SIG-M5 treated with dmso at 0.1 percent for 504 hours (cell line): Measurements from ENCODE around the gene ADCY6.
A peak's percentile ranks its signal among the peaks of the same experiment; 100 is the strongest.
"Not testable (repeated sequence)": the region's sequence is repeated elsewhere in the genome, so short reads cannot be mapped to it uniquely, and the experiment has no call there.

Experiments
- DNase-seq: peaks from one replicate; lab custom pipeline; 2025; ENCODE audit not compliant: unreplicated experiment; lab: John Stamatoyannopoulos, UW

ADCY6 gene

DNA sequence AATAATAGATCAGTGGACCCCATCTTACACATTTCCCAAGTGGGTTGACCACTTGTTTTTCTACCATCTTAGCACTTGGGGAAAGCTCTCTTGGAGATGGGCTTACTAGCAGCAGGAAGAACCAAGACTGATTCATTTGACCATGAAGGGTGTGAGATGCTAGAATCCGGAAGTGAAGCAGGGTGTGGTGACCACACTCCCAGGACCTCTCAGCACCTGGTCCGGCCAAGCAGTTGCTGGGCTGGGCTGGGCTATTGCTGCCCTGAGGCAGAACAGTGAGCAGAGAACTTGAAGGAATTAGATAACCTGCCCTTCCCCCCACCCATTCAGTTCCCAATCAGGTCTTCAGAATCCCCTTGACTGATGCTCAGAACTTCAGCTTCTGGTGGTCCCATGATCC, 24.4 kb downstream of the ADCY6 start:
- DNase-seq: no peak

DNA sequence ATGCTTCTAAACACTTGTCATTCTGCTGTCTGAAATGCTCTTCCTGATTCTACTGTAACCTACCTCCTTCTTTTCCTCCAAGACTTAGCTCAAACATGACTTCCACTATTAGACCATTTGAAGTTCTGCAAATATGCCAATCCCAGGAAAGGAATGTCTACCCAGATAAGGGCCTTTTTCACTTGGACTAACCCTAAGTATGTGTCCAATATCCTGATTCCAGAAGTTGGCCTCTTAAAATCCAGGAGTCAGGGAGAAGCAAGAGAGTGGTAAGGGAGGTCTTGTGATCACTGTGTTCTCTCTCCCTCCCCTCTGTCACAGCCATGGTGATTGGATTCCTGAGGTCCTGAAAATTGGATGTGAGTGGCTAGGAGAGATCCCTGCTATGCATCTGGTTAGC, 30.2 kb downstream of the ADCY6 start:
- no peak for DNase-seq

DNA sequence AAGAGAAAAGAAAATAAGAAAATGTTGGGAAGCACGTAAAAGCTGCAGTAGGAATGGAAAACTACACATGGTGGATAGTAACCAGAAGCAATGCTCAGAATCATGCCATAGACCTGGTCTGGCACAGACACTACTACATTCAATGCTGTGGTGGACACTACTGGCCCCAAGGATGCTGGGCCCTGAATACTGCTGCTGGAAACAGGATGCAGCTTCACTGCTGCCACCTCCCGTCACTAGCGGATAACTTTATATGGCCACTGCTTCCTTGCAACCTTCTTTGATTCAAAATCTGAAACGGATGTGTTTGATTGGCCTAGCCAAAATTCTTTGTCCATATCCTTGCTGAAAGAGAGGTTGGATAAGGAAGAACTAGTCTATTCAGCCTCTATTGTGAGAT, 30.7 kb downstream of the ADCY6 start:
- DNase-seq: no peak

GRCh38 chr12:48750769-48751356, 38.0 kb downstream of the ADCY6 start:
- DNase-seq: no peak

GRCh38 chr12:48750215-48750614, 38.7 kb downstream of the ADCY6 start:
- DNase-seq: no peak

DNA sequence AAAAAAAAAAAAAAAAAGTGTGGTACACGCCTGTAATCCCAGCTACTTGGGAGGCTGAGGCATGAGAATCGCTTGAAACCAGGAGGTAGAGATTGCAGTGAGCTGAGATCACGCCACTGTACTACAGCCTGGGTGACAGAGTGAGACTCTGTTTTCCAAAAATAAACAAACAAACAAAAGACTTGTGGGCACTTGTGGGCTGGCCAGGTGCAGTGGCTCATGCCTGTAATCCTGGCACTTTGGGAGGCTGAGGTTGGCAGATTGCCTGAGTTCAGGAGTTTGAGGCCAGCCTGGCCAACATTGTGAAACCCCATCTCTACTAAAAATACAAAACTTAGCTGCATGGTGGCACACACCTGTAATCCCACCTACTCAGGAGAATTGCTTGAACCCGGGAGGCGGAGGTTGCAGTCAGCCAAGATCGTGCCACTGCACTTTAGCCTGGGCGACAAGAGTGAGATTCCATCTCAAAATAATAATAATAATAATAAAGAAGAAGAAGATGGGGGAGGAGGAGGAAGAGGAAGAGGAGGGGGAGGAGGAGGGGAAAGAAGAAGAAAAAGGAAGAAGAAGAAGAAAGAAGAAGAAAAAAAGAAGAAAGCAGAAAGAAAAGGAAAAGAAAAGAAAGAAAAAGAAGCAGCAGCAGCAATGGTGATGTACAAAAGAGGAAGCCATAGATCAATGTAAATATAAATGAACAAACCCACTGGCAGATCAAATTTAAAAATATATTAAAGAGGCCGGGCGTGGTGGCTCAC, 44.5 kb downstream of the ADCY6 start:
- DNase-seq: no peak

- DNase-seq: no peak
Measured at GRCh38 chr12:48739618-48740269, 49.1 kb downstream of the ADCY6 start.

DNA sequence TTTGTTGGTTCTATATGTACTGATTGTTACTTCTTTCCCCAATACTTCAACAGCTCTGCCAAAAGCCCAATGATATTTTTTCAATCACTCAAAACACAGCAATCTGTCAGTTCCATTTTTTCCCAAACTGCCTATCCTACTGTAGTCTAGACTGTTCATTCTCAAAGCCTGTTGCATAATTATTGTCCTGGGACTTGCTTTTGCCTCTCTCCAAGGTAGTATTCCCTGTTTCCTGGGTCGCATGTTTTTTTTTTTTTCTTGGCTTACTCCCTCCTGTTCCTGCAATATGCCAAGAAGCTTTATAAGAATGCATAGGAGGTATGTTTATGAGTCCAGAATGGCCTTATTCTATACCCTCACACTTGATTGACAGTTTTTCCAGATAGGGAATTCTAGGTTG, 52.4 kb downstream of the ADCY6 start:
- DNase-seq: no peak

GRCh38 chr12:48728807-48729206, 60.1 kb downstream of the ADCY6 start:
- no peak for DNase-seq

DNA sequence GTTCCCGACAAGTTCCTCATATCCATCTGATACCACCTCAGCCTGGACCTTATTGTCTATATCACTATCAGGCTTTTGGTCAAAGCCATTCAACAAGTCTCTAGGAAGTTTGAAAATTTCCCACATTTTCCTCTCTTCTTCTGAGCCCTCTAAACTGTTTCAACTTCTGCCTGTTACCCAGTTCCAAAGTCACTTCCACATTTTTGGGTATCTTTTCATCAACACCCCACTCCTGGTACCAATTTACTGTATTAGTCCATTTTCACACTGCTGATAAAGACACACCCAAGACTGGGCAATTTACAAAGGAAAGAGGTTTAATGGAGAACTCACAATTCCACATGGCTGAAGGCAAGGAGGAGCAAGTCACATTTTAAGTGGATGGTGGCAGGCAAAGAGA, 68.2 kb downstream of the ADCY6 start:
- DNase-seq: not testable (repeated sequence)

GRCh38 chr12:48720171-48720570, 68.7 kb downstream of the ADCY6 start:
- not testable (repeated sequence) for DNase-seq

- DNase-seq: not testable (repeated sequence)
Measured at GRCh38 chr12:48719002-48719401, 69.9 kb downstream of the ADCY6 start.

DNA sequence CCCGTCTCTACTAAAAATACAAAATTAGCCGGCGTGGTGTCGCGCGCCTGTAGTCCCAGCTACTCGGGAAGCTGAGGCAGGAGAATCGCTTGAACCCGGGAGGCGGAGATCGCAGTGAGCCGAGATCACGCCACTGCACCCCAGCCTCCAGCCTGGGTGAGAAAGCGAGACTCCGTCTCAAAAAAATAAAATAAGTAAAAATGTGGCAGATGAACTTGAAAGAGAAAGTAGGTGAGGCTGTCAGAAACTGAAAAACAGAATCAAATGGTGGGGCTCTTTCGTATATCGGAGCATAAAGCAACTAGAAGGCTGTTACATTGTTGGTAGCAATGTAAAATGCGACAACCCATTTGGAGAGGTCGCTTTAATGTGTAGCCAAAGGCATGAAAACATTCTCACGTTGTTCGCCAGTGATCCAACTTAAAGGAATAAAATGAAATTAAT, 71.6 kb downstream of the ADCY6 start:
- DNase-seq: no peak

DNA sequence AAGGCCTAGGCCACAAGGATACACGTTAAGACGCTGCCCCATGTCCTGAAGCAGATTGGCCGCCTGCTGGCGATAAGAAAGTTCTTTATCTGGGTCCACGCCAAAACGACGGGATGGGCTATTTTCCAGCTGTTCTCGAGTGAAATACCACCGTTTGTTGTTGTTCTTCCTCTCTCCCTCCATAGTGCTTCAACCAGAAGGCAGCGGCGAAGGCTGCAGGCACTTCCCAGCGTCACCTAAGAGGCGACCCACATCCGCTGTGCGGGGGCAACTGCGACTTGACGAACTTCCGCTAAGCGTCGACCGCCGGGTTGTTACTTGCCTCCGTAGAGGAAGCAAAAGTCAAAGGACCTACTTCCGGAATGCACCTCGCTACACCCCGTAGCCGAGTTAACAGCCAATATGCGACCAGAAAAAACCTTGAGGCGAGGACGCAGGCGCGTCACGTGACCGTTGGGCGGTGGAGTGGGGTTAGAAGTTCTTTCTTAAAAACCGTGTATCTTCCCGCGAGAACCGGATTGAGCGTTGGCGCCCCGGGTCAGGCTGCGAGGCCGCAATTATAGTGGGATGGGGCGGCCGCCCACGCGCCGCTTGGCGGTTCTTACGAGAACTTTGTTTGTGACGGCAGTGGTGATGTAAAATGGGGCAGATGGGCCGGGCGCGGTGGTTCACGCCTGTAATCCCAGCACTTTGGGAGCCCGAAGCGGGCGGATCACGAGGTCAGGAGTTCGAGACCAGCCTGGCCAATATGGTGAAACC, 72.2 kb downstream of the ADCY6 start, which contains the start of gene CCNT1:
Gene CCNT1, minus strand, starts transcription at position 215 of the 759 bp plus-strand sequence. Its CDS starts 32 bp downstream, at position 183.
- DNase-seq: peak; percentile 100
